ENCODE data around the gene FLYWCH2. TPM values are rescaled to one million over a fixed set of nuclear protein-coding genes. Genes with fewer than 3 reads are reported as not detected.
A peak's percentile ranks its signal among the peaks of the same experiment; 100 is the strongest.

The FLYWCH2 gene
- polyA plus RNA-seq, 1 donor, result 14.1 TPM

DNA sequence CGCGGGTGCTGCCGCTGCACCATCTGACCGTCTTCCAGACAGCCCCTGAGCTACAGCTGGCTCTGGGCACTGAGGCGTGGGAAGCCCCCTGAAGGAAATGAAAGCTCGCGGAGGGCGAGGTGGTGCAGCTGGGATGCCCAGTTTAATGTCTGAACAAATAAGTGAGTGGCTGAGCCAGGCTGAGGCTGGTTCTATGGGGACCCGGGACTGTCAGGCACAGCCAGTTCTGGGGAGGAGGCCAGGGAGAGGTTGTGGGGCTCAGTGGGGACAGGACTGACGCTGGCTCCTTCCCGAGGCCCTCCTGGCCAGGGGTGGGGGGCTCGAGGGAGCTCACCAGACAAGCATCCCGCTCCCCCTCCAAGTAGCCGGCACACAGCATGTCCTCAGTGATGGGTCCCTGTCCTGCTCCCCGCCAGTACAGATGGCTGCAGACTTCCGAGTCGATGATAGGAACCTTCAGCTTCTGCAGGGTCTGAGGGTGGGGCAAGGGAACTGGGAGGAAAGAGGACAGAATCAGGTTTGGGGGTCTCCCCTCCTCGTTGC, 29.4 kb upstream of the FLYWCH2 start:
- no peak for DNase-seq (ENCODE audit: low read depth)

DNA sequence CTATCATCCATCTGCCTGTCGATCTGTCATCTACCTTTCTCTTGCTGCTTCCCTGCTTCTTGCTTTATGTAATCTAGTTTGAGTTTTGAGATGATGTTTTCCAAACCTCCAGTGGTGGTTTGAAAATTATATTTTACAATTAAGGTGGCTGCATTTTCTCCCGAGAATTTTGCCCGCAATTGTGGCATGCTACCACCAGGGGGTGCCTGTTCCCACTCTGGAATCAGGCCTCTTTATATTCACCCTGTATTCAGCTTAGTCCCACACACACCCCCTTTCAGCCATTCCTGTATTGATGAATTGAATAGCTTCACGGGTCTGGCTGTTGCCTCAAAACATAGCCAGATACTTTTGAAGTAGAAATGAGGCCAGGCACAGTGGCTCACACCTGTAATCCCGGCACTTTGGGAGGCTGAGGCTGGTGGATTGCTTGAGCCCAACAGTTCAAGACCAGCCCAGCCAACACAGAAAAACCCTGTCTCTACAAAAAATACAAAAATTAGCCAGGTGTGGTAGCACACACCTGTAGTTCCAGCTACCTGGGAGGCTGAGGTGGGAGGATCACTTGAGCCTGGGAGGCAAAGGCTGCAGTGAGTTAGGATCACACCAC, 28.2 kb upstream of the FLYWCH2 start:
- no peak for DNase-seq (ENCODE audit: low read depth)

DNA sequence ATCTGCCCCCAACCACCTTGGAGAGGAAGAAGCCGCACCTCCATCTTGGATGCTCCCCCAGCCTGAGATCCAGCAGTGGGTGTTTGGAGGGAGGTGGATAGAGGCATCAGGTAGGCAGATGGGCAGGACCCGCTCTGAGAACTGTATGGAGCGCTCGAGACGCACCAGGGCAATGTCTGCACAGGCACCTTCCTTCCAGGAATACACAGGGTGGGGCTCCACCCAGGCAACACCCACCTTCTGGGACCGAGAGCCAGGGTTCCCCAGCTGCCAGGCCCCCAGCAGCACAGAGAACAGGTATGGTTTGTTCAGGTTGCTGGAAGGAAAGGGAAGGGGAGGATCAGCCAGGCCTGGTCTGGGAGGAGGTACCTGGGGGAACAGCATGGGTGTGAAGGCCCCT, 27.5 kb upstream of the FLYWCH2 start:
- DNase-seq (ENCODE audit: low read depth), result no peak

DNA sequence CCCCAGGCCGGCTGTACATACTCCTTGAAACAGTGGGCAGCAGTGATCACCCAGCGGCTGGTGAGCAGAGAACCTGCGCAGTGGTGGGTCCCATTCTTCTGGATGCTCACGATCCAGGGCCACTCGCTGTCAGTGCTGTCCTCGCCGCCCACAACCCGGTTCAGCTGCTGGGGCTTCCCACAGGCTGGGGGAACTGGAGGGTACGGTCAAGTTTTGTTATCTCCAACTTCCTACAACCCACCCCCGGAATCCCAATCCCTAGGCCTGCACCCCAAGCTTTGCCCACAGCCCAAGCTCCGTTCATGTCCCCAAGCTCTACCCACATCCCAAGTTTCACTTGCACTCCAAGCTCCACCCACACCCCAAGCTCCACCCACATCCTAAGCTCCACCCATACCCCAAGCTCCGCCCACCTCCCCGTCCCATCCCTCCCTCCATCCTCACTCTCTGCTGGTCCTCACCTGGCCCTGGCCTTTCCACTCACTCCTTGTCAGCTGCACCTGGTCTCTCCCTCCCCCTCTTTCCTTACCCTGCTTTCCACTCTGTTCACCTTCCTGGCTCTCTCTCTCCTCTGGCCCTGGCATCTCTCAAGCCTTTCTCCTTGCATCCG, 26.8 kb upstream of the FLYWCH2 start:
- no peak for DNase-seq (ENCODE audit: low read depth)

DNA sequence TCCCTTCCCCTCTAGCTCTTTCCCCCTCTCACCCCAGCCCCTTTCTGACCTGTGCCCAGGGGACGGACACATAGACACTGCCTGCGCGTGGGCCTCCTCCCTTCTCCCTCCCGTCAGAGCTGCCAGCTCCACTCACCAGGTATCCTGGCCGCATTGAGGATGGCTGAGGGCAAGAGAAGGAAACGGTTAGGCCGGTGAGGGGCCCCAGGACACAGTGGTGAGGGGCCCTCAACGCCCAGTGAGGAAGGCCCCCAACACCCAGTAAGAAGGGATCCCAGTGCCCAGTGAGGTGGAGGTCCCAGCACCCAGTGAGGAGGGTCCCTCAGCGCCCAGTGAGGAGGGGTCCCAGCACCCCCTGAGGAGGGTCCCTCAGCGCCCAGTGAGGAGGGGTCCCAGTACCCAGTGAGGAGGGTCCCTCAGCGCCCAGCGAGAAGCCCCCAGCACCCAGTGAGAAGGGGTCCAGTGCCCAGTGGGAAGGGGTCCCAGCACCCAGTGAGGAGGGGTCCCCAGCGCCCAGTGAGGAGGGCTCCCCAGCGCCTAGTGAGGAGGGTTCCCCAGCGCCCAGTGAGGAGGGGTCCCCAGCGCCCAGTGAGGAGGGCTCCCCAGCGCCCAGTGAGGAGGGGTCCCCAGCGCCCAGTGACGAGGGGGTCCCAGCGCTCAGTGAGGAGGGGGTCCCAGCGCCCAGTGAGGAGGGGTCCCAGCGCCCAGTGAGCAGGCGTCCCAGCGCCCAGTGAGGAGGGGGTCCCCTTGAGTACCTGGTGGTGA, 26.1 kb upstream of the FLYWCH2 start:
- DNase-seq (ENCODE audit: low read depth), result no peak

DNA sequence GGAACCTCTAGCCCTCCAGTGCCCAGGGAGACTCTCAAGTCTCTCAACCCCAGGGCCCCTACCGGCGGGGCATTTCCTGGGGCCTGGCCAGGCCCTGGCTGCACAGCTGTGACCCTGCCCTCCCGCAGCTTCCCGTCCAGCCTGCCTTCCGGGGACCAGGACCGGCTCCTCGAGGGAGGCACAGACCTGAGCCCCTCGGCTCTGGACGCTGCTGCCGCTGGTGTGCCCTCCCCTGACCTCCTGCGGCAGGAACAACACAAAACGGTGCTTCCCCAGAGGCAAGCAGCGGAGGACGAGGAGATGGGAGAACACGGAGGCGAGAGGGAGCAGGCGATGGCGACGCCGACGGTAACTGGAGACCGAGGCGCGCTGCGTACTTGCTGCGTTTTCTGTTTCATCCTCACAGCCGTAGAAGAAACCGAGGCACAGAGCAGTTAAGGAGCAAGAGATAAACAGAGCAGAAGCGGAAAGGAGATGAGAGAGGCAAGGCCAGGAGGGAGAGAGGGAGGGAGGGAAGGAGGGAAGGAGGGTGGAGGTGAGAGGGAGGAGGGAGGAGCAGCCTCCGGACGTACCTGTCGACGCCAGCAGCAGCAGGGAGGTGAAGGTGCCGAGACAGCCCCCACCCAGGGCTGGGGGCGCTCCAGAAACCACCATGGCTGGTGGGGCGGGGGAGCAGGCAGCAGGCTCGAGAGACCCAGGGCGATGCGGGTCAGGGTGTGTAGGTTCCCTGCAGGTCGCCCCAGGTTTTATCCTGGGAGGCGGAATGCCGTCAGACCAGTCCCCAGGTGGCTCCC, 25.4 kb upstream of the FLYWCH2 start, which contains the start of gene PRSS22:
Gene PRSS22 (minus strand): TSS at position 720 of the 794 bp plus-strand sequence. CDS start 66 bp downstream, at position 654.
- DNase-seq (ENCODE audit: low read depth), result no peak

DNA sequence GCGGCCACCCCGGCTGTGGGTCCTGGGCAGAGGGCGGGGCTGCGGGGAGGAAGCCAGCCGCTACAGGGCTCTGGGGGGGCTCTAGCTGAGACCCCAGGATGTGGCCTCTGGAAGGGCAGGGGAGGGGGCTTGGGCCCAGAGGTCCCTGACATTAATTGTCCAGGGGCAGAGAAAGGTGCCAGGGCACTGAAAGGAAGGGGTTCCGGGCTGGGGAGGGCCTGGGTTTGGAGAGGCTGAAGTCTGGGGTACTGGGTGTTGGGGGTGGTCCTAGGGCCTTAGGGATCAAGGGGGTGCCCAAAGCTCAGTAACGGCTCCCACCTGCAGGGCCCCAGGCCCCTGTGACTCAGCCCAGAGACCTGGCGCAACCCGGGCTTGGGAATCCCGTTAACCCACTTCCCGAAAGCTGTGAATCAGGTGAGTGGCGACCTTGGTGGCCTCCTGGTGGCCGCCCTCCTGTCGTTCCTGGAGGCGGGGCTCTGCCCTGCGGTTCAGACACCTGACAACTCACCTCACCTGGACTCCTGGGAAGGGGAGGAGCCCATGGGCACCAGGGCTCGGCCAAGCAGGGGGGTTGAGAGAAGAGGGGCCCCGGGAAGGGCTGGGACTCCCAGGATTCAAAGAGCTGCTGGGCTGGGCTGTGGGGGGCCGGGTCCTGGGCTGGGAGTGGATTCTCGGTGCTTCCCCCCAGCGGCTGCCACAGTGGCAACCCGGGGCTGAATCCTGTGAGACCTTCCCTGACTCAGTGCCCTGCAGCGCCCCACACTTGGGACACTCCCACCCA, 24.6 kb upstream of the FLYWCH2 start:
- DNase-seq (ENCODE audit: low read depth), result no peak

DNA sequence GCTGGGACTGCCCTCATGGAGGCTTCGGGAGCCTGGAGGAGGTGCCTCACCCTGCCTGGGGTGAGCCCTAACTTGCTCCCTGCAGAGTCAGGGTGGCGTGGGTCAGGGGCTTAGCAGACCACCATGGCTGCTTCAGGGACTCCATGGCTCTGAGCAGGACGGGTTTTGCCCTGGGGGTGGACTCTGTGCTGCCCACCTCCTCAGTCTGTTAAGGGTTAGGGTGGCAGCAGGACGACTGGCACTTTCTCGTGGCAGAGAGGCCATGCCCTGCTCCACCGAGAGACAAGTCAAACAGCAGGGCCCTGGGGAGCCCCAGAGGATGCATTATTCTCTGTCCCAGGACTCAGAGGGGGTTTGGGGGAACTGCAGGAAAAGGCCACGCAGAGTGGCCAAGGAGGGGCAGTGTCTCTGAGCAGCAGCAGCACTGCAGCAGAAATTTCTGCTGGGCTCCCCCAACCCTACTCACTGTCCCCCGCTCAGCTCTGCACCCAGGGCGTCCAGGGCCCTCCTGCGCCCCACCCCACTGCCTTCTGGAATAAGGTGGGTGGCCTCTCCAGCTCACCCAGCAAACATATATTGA, 23.2 kb upstream of the FLYWCH2 start:
- DNase-seq (ENCODE audit: low read depth), result no peak

DNA sequence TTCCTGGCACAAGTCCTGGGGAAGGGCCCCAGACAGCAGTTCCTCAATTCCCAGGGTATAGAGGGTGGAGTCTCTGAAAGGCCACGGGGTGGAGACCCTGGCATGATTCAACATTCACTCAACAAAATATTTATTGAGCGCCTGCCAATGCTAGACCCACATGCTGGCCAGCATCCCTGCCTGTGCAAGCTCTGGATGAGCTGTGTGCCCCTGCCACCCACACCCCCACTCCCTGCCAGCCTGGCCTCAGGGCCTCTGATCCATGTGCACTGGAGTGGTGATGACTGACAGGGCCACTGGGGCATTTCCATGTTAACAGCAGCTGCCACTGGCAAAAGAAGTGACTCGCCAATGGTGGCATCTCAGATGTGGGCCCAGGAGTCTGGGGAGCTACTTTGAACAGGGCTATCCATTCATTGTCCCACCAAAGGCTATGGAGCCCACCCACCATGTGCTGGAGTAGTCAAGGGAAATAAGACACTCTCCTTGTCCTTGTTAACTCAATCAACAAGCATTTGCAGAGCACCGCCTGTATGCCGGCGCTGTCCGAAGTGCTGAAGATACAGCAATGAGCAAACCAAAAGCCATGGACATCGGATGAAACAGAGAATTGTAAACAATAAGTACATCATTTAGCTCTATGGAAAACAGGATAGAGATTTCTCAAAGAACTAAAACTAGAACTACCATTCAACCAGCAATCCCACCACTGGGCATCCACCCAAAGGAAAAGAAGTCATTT, 22.0 kb upstream of the FLYWCH2 start:
- DNase-seq (ENCODE audit: low read depth), result no peak

DNA sequence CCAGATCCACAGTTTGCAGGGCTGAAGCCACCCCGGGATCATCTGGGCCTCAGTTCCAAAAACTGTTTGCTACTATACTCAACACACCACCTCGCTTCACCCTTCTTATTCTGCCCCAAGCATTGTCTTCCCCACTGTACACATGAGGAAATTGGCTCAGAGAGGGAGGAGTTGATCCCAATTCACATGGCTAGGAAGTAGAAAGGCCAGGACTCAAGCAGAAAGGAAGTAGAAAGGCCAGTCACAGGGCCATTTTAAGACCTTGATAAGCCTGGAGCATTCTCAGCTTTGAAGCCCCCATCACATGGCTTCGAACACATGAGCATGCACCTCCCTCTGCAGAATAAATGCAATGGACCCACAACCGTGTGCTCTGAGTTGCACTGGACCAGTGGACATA, 17.4 kb upstream of the FLYWCH2 start:
- no peak for DNase-seq (ENCODE audit: low read depth)

DNA sequence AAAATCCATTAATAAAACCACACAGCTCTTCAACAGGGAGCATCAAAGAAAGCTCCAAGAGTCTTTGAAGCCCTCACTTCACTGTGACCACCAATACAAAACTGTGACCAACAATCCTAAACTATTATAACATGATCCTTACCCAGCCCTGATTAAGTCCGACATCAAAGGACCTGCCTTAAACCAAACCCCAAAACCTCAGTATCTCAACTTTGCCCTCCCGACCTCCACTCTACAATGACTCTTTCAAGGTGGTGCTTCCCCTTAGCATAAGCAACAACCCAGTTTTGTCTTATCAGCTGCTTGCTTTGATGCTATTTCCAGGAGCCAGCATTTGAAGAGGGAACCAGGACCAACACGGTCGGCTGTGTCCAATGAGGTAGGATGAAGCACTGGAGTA, 16.6 kb upstream of the FLYWCH2 start:
- DNase-seq (ENCODE audit: low read depth), result no peak

DNA sequence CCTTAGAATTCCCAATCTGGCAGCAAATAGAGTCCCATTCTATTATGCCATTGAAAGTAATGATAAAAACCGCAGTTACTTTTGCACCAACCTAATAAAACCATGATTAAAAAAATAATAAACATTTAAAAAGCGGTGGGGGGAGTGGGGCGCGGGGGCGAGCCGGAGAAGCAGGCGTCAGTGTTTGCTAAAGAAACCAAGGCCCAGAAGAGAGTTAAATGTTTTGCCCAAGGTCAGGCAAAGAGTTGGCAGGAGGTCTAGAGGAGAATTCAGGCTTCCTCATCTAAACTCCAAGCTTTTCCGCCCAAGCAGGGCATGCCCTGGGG, 15.4 kb upstream of the FLYWCH2 start:
- DNase-seq (ENCODE audit: low read depth), result no peak

DNA sequence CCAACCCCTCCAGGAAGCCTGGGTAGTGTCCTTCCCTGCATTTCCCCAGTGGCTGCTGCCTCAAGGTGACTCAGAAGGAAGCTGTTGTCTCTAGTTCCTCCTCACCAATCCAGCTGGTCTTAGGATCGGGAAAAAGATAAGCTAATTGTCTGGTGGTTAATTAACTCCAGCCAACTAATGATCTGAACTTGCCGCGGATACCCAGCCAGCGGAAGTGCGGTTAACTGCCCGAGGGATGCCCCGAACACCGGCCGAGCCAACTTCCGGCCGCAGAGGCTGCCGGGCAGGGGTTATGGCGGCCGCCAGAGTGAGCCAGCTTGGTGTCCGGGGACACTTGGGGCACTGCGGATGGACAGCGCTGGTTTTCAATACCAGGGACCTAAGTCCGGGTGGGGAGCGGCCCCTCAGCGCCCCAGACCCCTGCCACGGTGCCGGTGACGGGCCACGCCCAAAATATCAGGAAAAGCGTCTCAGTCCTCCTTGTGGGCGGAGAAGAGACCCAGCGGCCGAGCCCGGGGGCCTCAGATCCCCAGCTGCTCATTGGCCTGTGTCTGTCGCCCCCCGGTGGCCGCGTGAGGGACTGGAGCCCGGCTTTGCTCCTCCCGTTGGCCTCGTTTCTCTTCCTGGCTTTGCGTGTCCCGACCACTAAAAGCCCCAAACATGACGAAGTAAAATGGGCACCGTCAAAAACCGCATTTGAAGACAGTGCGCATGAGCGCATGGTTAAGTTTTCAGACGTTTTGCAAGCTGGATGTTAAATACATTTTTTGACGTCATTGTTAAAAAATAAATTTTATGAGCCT, 14.8 kb upstream of the FLYWCH2 start:
- peak; percentile 47 for DNase-seq (ENCODE audit: low read depth)

DNA sequence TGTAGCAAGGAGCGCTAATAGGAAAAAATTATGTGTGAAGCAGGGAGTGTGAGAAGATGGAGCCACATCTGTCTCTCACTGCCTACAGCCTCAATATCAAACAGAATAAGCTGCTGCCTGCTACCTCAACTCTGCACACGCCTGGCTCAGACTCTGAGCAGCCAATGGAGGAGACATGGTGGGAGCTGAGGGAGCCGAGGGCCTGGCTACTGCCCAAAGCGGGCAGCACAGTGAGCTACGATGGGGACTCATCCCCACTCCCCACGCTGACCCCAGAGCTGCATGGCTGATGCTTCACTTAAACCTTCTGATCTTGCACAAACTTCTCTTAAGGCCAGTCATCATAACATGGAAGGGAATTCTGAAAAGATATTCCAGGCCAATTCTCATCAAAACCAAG, 11.1 kb upstream of the FLYWCH2 start:
- no peak for DNase-seq (ENCODE audit: low read depth)

DNA sequence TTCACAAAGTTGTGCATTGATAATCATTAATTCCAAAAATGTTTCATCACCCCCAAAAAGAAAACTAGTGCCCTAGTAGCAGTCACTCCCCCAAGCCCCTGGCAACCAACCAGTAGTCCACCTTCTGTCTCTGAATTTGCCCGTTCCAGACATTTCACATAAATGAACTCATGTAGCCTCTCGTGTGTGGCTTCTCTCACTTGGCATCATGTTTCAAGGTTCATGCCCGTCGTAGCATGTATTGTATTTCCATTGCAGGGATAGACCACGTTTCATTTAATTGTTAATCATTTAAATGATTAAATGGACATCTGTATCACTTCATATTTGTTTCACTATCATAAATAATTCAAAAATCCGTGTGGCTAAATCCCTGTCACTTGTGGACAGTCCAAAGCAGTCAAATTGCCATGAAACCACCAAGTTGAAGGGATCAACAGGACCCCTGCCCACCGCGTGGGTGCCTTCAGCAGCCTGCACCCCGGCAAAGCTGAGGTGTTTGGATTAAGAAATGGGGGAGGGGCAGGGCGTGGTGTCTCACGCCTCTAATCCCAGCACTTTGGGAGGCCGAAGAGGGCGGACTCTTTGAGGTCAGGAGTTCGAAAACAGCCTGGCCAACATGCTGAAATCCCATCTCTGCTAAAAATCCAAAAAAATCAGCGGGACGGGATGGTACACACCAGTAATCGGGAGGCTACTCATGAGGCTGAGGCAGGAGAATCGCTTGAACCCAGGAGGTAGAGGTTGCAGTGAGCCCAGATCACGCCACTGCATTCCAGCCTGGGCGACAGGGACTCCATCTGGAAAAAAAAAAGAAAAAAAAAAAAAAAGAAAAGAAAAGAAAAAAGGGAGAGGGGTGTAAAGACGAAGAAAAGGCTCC, 8.7 kb upstream of the FLYWCH2 start:
- DNase-seq (ENCODE audit: low read depth), result no peak

DNA sequence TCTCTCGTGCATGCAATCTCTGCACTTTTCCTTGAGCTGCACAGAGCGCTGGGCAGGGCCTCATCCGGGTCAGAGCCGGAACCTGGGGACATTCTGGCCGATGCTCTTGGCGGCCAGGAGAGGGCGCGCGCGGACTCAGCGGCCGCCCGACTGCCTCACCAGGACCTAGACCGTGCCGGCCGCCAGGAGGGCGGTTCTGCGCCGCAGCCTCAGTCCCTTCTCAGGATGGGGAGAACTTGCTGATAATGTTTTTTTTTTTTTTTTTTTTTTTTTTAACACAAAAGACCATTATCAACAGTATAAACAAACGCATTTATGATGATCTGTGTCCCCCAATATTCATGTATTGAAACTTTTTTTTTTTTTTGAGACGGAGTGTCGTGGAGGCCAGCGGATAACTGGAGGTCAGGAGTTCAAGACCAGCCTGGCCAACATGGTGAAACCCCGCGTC, 8.1 kb upstream of the FLYWCH2 start:
- DNase-seq (ENCODE audit: low read depth), result peak; percentile 47

DNA sequence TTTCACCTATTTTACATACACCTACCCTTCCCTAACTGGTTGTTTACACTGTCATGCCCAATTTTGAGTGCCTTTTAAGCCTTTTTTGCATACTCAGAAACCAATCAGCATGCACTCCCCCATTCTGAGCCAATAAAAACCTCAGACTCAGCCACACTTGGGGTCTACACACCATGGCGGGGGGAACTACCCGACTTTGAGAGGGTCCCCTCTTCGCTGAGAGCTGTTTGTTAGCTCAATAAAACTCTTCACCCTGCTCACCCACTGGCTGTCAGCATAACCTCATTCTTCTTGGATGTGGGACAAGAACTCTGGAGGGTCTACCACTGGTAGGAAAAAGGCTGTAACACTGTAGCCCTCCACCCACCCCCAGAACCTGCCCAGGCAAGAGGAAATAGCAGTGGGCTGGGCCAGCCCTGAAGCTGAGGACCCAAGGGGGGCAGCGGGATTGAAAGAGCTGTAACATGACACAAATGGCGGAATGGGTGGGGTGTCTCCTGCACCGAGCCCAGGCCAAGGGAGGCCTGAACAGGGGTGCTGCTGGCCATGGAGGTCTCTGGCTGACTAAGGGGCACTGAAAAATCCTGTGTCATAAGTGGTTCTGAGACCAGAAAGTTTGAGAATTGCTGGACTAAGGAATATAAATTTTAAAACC, 3.0 kb upstream of the FLYWCH2 start:
- DNase-seq (ENCODE audit: low read depth), result no peak
